NCI-H1417 treated with DMSO at 0.1 percent for 48 hours (cell line): Measurements from ENCODE around the gene INO80E.

Experiments
- DNase-seq: peaks from one replicate; lab custom pipeline; 2025; lab: John Stamatoyannopoulos, UW

Gene INO80E

DNA sequence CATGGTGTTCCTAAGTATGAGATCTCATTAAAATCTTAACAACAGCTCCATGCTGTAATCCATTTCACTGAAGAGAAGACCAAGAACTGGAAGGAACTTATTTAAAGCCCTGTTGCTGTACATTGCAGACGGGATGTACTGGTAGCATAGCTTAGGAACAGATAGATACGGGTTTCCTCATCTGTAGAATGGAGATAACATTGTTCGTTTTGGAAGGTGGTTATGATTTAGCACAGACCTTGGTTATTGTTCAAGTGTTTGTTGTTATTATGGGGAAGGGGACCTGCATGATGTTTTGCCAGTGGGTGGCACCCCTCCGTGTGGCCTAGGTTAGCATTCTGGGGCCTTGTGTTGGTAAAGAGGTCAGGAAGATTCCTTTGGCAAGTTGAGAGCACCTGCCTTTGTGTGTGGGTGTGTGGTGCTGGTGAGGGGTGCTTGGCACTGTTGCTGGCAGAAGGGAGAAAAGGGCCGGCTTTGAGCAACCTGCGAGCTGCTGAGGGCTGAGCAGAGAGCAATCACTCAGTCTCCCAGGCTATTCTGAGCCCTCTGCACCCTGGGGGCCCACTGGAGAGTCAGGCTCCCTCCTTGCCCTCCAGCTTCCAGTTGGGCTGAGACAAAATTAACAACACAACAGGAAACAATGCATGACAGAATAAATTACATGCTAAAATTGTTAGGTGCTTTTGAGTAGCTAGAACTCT is 20.1 kb upstream of the INO80E start:
- DNase-seq = no peak

DNA sequence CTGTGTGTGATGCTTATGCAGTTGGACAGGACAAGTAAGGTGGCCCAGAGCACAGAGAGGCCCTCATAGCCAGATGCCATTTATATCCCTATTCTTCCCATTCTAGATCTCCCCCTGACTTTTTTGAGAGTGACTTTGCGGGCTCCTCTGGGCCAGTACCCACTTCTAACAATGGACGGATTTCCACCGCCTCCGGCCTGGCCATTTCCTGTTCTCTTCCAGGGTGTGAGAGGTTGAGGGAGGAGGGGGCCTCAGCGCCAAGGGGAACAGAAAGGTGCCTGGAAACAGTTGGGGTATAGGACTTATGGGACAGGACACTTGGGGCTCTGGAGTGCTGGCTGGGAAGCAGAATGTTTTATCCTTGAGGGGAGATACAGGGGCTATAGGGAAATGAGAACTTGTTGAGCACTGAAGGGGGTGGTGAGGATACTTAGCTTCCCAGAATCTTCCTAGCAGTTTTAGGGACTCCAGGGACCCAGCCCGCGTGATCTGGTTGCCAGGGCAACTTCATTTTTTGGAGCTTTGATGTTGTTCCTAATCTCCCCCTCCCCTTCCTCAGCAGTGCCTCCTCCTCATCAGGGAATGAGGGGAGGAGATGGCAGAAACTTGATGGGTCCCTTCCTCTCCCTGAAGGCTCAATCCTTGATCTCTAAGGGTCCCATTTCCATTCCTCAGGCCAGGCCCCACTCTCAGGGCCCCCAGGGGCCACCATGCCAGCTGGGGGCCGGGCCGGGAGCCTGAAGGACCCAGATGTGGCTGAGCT is 18.8 kb upstream of the INO80E start:
- no peak for DNase-seq

DNA sequence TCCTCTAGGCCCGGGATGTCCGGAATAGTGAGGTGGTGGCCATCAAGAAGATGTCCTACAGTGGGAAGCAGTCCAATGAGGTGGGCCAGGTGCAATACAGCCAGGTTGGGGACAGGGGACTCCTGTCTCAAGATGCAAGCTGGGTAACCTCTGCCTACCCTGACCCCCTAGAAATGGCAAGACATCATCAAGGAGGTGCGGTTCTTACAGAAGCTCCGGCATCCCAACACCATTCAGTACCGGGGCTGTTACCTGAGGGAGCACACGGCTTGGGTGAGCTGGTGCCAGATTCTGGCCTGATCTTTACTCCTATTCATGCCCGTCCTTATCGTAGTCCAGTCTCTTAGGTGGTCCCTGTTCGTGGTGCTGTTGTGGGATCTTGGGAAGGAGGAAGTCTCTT is 18.0 kb upstream of the INO80E start:
- DNase-seq = no peak

DNA sequence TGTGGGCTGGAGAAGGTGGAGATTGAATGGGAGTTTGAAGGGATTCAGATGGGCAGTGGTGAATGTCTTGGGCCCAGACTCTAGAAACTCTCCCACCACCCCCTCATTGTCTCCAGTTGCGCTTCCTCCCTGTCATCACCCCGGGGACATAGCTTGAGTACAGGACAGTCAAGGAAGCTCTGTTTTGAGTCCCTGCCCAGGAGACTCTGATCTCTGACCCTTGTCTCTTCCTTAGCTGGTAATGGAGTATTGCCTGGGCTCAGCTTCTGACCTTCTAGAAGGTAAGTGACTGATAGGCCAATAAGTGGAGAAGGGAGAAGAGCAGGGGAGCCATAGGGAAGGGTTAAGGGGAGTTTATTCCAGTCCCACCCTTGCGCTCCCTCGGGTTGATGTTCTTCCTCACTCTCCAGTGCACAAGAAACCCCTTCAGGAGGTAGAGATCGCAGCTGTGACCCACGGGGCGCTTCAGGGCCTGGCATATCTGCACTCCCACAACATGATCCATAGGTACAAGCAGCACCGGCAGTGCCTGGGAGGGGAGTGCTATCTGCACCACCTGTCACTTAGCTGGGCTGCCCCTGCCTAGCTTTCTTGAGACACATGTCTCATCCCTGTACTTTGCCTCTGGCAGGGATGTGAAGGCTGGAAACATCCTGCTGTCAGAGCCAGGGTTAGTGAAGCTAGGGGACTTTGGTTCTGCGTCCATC is 17.3 kb upstream of the INO80E start:
- DNase-seq = no peak

DNA sequence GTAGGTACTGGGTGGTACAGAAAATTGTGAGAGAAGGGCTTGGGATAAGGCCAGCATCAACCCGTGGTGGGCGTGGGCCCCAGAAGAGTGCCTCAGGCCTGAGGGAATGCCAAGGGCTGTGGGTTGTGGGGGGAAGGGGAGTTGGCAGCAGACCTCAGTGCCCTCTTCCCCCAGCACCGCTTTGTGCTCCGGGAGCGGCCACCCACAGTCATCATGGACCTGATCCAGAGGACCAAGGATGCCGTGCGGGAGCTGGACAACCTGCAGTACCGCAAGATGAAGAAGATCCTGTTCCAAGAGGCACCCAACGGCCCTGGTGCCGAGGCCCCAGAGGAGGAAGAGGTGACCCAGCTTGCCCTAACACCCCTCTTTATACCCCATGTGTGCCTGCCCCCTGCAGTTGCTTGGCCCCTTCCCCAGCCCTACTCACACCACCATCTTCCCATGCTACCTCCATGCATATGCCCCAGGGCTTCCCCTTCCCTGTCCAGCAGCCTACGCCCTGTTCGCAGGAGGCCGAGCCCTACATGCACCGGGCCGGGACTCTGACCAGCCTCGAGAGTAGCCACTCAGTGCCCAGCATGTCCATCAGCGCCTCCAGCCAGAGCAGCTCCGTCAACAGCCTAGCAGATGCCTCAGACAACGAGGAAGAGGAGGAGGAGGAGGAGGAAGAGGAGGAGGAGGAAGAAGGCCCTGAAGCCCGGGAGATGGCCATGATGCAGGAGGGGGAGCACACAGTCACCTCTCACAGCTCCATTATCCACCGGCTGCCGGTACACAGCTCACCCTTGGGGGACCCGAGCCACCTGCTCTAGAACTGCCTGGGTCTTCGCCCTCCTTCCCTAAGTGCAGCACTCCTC is 13.3 kb upstream of the INO80E start:
- no peak for DNase-seq

DNA sequence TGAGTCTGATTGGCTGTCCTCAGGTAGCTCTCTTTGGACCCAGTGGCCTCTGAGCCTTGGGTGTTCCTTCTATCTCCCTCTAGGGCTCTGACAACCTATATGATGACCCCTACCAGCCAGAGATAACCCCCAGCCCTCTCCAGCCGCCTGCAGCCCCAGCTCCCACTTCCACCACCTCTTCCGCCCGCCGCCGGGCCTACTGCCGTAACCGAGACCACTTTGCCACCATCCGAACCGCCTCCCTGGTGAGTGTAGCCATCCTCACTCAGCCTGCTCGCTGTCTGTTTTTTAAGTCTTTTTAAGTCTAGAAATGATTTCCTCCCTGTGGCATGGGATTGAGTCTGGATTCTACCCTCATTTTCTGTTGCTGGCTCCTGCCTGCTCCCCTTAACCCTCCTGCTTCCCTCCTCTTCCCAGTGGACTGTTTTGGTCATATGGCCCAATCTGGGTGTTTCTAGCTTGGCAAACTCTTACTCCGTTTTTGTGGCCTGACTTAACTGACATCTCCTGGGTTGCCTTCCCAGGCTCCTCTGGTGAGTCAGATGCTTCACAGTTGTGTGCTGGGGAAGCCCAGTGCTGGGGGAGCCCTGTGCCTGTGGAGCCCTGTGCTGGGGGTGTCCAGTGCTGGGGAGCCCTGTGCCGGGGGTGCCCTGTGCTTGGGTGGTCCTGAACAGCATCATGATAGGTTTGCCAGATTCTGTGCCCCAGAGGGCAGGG is 12.5 kb upstream of the INO80E start:
- DNase-seq = no peak

DNA sequence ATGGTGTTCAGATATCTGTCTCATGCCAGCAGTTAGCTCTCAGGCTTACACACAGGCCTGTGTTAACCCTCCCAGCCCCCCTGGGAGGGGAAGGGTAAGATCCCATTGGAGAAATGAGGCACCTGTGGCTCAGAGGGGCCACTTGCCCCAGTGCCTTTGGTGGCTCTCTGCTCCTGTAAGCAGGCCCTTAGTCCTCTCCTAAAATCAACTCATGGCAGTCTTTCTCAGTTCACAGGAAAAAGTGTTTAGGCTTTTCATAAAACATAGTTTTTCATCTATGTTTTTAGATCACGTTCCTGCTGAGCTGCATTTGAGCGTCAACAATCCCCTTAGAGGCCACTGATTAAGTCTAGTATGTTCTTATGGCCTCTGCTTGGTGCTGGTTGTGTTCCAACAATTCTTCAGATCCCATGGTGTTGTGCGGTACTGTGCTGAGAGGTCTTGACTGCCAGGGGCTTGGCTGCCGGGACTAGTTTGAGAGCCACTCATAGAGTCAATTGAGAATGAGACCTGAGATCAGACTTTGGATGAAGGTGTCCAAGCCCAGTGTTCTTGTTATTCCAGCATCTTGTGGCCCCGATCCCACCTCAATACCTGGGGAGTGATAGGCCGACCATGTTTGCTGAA is 11.8 kb upstream of the INO80E start:
- no peak for DNase-seq

DNA sequence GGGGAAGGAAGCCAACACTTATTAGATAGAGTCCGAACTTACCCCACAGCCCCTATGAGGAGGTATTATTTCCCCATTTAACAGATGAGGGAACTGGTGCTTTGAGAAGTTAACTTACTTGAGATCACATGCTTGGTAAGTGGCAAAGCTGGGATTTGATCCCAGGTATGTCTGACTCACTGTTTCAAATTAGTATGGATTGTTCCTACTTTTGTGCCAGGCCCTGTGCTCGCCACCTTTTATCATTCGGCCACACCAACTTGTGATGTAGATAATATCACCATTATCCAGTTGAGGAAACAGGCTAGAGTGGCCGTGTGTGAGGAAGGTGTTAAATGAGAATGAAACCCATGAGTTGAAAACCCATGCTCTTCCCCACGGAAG is 11.3 kb upstream of the INO80E start:
- DNase-seq = no peak

DNA sequence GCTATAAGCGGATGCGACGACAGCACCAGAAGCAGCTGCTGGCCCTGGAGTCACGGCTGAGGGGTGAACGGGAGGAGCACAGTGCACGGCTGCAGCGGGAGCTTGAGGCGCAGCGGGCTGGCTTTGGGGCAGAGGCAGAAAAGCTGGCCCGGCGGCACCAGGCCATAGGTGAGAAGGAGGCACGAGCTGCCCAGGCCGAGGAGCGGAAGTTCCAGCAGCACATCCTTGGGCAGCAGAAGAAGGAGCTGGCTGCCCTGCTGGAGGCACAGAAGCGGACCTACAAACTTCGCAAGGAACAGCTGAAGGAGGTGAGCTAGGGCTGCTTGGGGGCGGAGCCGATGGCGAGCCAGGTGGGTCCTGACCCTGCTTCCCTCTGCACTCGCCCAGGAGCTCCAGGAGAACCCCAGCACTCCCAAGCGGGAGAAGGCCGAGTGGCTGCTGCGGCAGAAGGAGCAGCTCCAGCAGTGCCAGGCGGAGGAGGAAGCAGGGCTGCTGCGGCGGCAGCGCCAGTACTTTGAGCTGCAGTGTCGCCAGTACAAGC is 10.7 kb upstream of the INO80E start:
- no peak for DNase-seq

DNA sequence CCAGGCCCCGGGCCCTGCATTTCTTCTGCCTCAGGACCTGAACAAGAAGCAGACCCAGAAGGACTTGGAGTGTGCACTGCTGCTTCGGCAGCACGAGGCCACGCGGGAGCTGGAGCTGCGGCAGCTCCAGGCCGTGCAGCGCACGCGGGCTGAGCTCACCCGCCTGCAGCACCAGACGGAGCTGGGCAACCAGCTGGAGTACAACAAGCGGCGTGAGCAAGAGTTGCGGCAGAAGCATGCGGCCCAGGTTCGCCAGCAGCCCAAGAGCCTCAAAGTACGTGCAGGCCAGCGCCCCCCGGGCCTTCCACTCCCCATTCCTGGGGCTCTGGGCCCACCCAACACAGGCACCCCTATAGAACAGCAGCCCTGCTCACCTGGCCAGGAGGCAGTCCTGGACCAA is 9.8 kb upstream of the INO80E start:
- DNase-seq = no peak

DNA sequence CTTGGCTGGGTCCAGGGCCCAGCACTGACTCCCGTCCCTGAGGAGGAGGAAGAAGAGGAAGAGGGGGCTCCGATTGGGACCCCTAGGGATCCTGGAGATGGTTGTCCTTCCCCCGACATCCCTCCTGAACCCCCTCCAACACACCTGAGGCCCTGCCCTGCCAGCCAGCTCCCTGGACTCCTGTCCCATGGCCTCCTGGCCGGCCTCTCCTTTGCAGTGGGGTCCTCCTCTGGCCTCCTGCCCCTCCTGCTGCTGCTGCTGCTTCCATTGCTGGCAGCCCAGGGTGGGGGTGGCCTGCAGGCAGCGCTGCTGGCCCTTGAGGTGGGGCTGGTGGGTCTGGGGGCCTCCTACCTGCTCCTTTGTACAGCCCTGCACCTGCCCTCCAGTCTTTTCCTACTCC is 9.1 kb upstream of the INO80E start:
- DNase-seq = no peak

DNA sequence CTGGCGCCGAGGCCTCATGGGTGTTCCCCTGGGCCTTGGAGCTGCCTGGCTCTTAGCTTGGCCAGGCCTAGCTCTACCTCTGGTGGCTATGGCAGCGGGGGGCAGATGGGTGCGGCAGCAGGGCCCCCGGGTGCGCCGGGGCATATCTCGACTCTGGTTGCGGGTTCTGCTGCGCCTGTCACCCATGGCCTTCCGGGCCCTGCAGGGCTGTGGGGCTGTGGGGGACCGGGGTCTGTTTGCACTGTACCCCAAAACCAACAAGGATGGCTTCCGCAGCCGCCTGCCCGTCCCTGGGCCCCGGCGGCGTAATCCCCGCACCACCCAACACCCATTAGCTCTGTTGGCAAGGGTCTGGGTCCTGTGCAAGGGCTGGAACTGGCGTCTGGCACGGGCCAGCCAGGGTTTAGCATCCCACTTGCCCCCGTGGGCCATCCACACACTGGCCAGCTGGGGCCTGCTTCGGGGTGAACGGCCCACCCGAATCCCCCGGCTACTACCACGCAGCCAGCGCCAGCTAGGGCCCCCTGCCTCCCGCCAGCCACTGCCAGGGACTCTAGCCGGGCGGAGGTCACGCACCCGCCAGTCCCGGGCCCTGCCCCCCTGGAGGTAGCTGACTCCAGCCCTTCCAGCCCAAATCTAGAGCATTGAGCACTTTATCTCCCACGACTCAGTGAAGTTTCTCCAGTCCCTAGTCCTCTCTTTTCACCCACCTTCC is 8.5 kb upstream of the INO80E start:
- no peak for DNase-seq

DNA sequence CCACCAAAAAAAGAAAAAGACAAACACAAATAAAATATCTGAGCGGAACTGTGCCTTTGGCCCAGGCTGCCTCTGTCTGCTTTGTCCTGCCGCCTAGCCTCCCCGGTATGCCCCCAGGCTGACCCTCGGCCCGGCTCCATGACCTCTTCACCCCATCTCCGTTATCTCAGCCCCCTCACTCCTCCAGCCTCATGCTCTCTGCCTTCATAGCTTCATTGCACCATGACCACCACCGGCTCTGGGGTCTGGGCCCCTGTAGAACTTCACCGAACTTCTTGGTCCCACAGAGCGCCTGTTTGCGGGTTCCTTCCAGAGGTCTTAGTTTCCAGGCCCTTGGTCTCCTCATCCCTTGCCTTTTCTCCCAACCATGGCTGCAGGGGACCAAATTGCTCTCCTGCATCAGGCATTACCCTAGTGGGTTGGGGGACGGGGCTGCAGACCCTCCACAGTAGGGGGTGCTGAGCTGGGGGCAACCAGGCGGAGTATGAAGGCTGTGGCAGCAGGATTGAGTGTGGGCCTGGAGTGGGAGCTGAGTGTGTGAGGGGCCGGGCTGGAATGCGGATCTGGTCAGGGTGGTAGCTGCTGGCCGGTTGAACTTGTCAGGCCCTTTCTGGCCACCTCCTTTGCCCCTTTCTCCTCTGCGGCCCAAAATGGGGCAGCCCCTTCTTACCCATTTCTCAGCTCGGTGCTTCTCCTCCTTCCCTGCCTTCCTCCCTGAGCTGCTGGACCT is 7.5 kb upstream of the INO80E start:
- DNase-seq = no peak

DNA sequence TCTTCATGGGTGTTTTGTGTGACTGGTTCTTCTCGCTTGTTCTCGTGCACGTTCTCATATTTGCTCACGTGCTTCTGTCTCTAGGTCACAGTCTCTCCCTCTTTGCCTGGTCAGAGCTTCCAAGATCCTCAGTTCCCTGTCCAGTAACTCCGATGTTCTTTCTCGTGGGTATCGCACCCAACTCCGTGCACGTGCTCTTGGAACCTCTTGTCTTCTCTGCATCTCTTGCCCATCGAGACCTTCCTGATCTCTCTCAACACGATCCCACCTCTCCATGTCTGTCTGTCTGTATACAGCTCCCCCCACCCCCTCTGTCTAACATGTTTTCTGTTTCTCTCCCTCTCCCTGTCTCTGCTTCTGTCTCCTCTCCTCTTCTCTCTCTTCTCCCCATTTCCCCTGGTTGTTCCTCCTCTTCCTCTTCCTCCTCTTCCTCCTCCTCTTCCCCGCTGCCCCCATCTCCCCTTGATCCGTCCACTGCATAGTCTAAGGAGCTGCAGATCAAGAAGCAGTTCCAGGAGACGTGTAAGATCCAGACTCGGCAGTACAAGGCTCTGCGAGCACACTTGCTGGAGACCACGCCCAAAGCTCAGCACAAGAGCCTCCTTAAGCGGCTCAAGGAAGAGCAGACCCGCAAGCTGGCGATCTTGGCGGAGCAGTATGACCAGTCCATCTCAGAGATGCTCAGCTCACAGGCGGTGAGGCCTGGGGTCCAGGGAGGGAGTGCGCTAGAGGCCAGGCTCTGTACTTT is 6.8 kb upstream of the INO80E start:
- no peak for DNase-seq

DNA sequence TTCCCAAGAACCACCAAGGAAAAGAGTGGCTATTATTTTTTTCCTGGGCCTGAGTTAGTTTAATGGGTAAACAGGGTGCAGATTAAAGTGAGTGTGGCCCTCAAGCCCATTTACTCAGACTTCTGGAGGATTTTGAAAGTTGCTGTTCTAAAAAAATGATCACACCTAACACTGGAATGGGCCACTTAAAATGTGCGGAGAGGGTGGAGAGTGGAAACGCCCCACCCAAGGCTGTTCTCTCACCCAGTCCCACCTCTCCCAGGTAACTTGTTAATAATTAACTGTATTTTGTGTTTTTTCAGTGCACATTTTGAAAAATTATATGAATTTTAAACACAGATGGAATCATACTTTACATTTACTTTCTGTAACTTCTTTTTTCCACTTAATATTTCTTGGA is 6.0 kb upstream of the INO80E start:
- no peak for DNase-seq

DNA sequence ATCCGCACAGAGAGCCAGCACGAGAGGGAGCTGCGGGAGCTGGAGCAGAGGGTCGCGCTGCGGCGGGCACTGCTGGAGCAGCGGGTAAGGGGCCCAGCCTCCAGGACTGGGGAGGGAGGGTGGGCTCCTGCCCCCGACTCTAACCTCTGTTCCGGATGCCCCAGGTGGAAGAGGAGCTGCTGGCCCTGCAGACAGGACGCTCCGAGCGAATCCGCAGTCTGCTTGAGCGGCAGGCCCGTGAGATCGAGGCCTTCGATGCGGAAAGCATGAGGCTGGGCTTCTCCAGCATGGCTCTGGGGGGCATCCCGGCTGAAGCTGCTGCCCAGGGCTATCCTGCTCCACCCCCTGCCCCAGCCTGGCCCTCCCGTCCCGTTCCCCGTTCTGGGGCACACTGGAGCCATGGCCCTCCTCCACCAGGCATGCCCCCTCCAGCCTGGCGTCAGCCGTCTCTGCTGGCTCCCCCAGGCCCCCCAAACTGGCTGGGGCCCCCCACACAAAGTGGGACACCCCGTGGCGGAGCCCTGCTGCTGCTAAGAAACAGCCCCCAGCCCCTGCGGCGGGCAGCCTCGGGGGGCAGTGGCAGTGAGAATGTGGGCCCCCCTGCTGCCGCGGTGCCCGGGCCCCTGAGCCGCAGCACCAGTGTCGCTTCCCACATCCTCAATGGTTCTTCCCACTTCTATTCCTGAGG is 5.0 kb upstream of the INO80E start:
- DNase-seq = no peak

DNA sequence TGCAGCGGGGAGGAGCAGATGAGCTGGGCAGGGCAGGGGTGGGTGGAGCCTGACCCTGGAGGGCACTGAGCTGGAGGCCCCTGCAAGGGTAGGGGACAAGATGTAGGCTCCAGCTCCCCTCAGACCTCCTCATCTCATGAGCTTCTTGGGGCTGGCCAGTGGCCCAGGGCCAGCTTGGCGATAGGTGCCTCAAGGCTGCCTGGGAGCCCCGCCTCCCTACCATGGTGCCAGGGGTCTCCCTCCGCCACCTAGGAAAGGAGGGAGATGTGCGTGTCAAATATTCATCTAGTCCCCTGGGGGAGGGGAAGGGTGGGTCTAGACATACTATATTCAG is 4.5 kb upstream of the INO80E start:
- DNase-seq = no peak

DNA sequence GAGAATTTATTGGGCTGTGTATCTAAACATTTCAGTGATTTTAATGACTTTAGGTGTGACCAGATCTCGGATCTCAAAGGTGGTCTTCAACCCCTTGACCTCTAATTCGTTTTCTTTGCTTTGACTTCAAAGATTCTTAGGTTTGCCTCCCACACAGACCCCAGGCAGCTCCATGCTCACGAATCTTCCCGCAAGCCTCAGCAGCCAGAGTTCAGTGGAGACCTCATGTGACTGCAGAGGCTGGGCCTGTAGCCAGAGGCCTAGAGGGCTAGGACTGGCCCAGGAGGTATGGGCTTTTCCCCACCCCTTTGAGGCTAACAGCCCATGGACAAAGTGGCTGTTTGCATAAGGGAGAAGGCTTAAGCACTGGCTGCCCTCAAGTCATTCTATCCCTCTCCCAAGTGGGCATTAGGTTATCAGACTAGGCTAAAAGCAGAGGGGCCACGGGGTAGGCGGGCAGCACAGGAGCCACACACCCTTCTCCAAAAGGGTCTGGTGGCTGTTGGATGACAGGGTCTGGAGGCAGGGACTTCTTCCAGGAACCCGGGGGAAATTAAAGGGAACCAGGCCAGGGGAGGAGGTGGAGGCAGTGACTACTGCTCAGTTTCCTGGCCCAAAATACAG is 3.6 kb upstream of the INO80E start:
- DNase-seq = no peak
